Measurements from ENCODE around the gene AVPR2. TPM values are rescaled to one million over a fixed set of nuclear protein-coding genes. Genes with fewer than 3 reads are reported as not detected.

AVPR2 gene
- total and polyA plus RNA-seq, 5 donors from 2014 or later: not detected

GRCh38 chrX:153939573-153939972, 35.1 kb downstream of the AVPR2 start:
- H3K36me3 ChIP-seq (ENCODE audit: control insufficient read depth, insufficient read depth, low read length): no peaks in the 10 kb centered on the region
- Mint-ChIP-seq H3K4me3 (no peak overlapping the region), H3K27me3 (no peaks in the 10 kb centered on the region), H3K27ac (peak overlapping the region in 1 of 3 donors; percentile 60), H3K36me3 (no peaks in the 10 kb centered on the region), H3K9me3 (no peaks in the 10 kb centered on the region), H3K4me1 (peaks cover 0 to 30% (median 3%) of the 10 kb centered on the region in 4 donors)
- H3K4me1 ChIP-seq (ENCODE audit: control insufficient read depth, insufficient read depth, low read length, poor library complexity, severe bottlenecking): peaks cover 12% of the 10 kb centered on the region
- no peak overlapping the region for H3K4me3 ChIP-seq (ENCODE audit: low read depth, low read length)
- ATAC-seq (ENCODE audit: low read depth in 2 of 2) (no peak), DNase-seq (no peak)
- no peak overlapping the region for H3K27ac ChIP-seq (ENCODE audit: insufficient read depth, low read length, poor library complexity, severe bottlenecking)
- H3K27me3 ChIP-seq (ENCODE audit: control insufficient read depth, insufficient read depth, low read length): no peaks in the 10 kb centered on the region
- H3K9me3 ChIP-seq (ENCODE audit: control insufficient read depth in 2 of 2, low read length in 2 of 2): no peaks in the 10 kb centered on the region

GRCh38 chrX:153941336-153942252, 37.1 kb downstream of the AVPR2 start:
- Histone ChIP-seq H3K27ac (ENCODE audit: insufficient read depth, low read length, poor library complexity, severe bottlenecking) (no peak overlapping the region), H3K4me1 (ENCODE audit: control insufficient read depth, insufficient read depth, low read length, poor library complexity, severe bottlenecking) (peaks cover 15% of the 10 kb centered on the region), H3K4me3 (ENCODE audit: low read depth, low read length) (no peak overlapping the region), H3K36me3 (ENCODE audit: control insufficient read depth, insufficient read depth, low read length) (no peaks in the 10 kb centered on the region), H3K27me3 (ENCODE audit: control insufficient read depth, insufficient read depth, low read length) (no peaks in the 10 kb centered on the region), H3K9me3 (ENCODE audit: control insufficient read depth in 2 of 2, low read length in 2 of 2) (no peaks in the 10 kb centered on the region)
- no peak for DNase-seq
- no peaks in the 10 kb centered on the region for H3K9me3 Mint-ChIP-seq
- H3K36me3 Mint-ChIP-seq: no peaks in the 10 kb centered on the region
- H3K4me3 Mint-ChIP-seq: peak overlapping the region; percentile 14 to 84 (median 66)
- H3K27ac Mint-ChIP-seq: peak overlapping the region in 2 of 3 donors; percentile 12 to 85
- peaks cover 0 to 35% (median 1%) of the 10 kb centered on the region in 4 donors for H3K4me1 Mint-ChIP-seq
- ATAC-seq (ENCODE audit: low read depth in 2 of 2): no peak
- no peaks in the 10 kb centered on the region for H3K27me3 Mint-ChIP-seq

GRCh38 chrX:153944140-153944799, 39.8 kb downstream of the AVPR2 start, which contains the start of gene RENBP:
Gene RENBP (minus strand): TSS chrX:153944643. CDS start chrX:153944610, 33 bp downstream.
- peak within 1 kb of the TSS; percentile 66 to 89 (median 84) for H3K4me3 Mint-ChIP-seq
- no peak within 1 kb of the TSS for H3K4me3 ChIP-seq (ENCODE audit: low read depth, low read length)
- peaks cover 2 to 38% (median 6%) of the 10 kb centered on the region in 4 donors for H3K4me1 Mint-ChIP-seq
- H3K27ac Mint-ChIP-seq: peak within 1 kb of the TSS; percentile 67 to 88 (median 82)
- ATAC-seq (ENCODE audit: low read depth in 2 of 2) (peak; percentile 53 to 64), DNase-seq (peak; percentile 26 to 62 (median 37))
- H3K36me3 Mint-ChIP-seq: peaks cover 7% of the 10 kb centered on the region
- H3K27me3 ChIP-seq (ENCODE audit: control insufficient read depth, insufficient read depth, low read length): no peaks in the 10 kb centered on the region
- peak within 1 kb of the TSS; percentile 47 for H3K27ac ChIP-seq (ENCODE audit: insufficient read depth, low read length, poor library complexity, severe bottlenecking)
- H3K36me3 ChIP-seq (ENCODE audit: control insufficient read depth, insufficient read depth, low read length): peaks cover 5% of the 10 kb centered on the region
- peaks cover 24% of the 10 kb centered on the region for H3K4me1 ChIP-seq (ENCODE audit: control insufficient read depth, insufficient read depth, low read length, poor library complexity, severe bottlenecking)
- no peaks in the 10 kb centered on the region for H3K9me3 Mint-ChIP-seq
- H3K9me3 ChIP-seq (ENCODE audit: control insufficient read depth in 2 of 2, low read length in 2 of 2): no peaks in the 10 kb centered on the region
- H3K27me3 Mint-ChIP-seq: no peaks in the 10 kb centered on the region

GRCh38 chrX:153944800-153945150, 40.3 kb downstream of the AVPR2 start:
- H3K4me3 ChIP-seq (ENCODE audit: low read depth, low read length): no peak overlapping the region
- no peaks in the 10 kb centered on the region for H3K27me3 Mint-ChIP-seq
- peaks cover 7% of the 10 kb centered on the region for H3K36me3 Mint-ChIP-seq
- no peaks in the 10 kb centered on the region for H3K27me3 ChIP-seq (ENCODE audit: control insufficient read depth, insufficient read depth, low read length)
- H3K4me1 Mint-ChIP-seq: peaks cover 2 to 38% (median 6%) of the 10 kb centered on the region in 4 donors
- H3K9me3 ChIP-seq (ENCODE audit: control insufficient read depth in 2 of 2, low read length in 2 of 2): no peaks in the 10 kb centered on the region
- H3K36me3 ChIP-seq (ENCODE audit: control insufficient read depth, insufficient read depth, low read length): peaks cover 10% of the 10 kb centered on the region
- peaks cover 24% of the 10 kb centered on the region for H3K4me1 ChIP-seq (ENCODE audit: control insufficient read depth, insufficient read depth, low read length, poor library complexity, severe bottlenecking)
- H3K27ac Mint-ChIP-seq: peak overlapping the region in 1 of 3 donors; percentile 67
- peak overlapping the region; percentile 43 to 68 (median 62) for H3K4me3 Mint-ChIP-seq
- H3K9me3 Mint-ChIP-seq: no peaks in the 10 kb centered on the region
- ATAC-seq (ENCODE audit: low read depth in 2 of 2): no peak
- DNase-seq: no peak
- peak overlapping the region; percentile 47 for H3K27ac ChIP-seq (ENCODE audit: insufficient read depth, low read length, poor library complexity, severe bottlenecking)

GRCh38 chrX:153945956-153946943, 41.8 kb downstream of the AVPR2 start:
- Mint-ChIP-seq H3K9me3 (peaks cover 0 to 2% (median 0%) of the 10 kb centered on the region in 7 donors), H3K4me1 (peaks cover 2 to 32% (median 6%) of the 10 kb centered on the region in 4 donors), H3K27ac (peak overlapping the region in 1 of 3 donors; percentile 78), H3K27me3 (no peaks in the 10 kb centered on the region), H3K4me3 (peak overlapping the region in 1 of 4 donors; percentile 50), H3K36me3 (peaks cover 14% of the 10 kb centered on the region)
- Histone ChIP-seq H3K4me1 (ENCODE audit: control insufficient read depth, insufficient read depth, low read length, poor library complexity, severe bottlenecking) (peaks cover 24% of the 10 kb centered on the region), H3K27ac (ENCODE audit: insufficient read depth, low read length, poor library complexity, severe bottlenecking) (no peak overlapping the region), H3K9me3 (ENCODE audit: control insufficient read depth in 2 of 2, low read length in 2 of 2) (no peaks in the 10 kb centered on the region), H3K27me3 (ENCODE audit: control insufficient read depth, insufficient read depth, low read length) (no peaks in the 10 kb centered on the region), H3K36me3 (ENCODE audit: control insufficient read depth, insufficient read depth, low read length) (peaks cover 23% of the 10 kb centered on the region), H3K4me3 (ENCODE audit: low read depth, low read length) (no peak overlapping the region)
- DNase-seq (no peak), ATAC-seq (ENCODE audit: low read depth in 2 of 2) (no peak)

- Histone ChIP-seq H3K9me3 (ENCODE audit: control insufficient read depth in 2 of 2, low read length in 2 of 2) (no peaks in the 10 kb centered on the region), H3K27ac (ENCODE audit: insufficient read depth, low read length, poor library complexity, severe bottlenecking) (peak overlapping the region; percentile 47), H3K27me3 (ENCODE audit: control insufficient read depth, insufficient read depth, low read length) (no peaks in the 10 kb centered on the region), H3K36me3 (ENCODE audit: control insufficient read depth, insufficient read depth, low read length) (peaks cover 25% of the 10 kb centered on the region), H3K4me3 (ENCODE audit: low read depth, low read length) (no peak overlapping the region), H3K4me1 (ENCODE audit: control insufficient read depth, insufficient read depth, low read length, poor library complexity, severe bottlenecking) (peaks cover 24% of the 10 kb centered on the region)
- Mint-ChIP-seq H3K27ac (peak overlapping the region in 2 of 3 donors; percentile 13 to 26), H3K4me3 (peak overlapping the region in 2 of 4 donors; percentile 22 to 82), H3K27me3 (no peaks in the 10 kb centered on the region), H3K36me3 (peaks cover 17% of the 10 kb centered on the region), H3K9me3 (peaks cover 0 to 2% (median 0%) of the 10 kb centered on the region in 7 donors), H3K4me1 (peaks cover 2 to 30% (median 6%) of the 10 kb centered on the region in 4 donors)
- DNase-seq (peak; percentile 62 to 87 (median 79)), ATAC-seq (ENCODE audit: low read depth in 2 of 2) (peak; percentile 86)
These were observed 42.7 kb downstream of the AVPR2 start for GRCh38 chrX:153947009-153947769.

Measured in CD4-positive, CD25-positive, alpha-beta regulatory T cell (primary cell).